ENCODE measurements around the gene SLC5A12.

SLC5A12 gene

DNA sequence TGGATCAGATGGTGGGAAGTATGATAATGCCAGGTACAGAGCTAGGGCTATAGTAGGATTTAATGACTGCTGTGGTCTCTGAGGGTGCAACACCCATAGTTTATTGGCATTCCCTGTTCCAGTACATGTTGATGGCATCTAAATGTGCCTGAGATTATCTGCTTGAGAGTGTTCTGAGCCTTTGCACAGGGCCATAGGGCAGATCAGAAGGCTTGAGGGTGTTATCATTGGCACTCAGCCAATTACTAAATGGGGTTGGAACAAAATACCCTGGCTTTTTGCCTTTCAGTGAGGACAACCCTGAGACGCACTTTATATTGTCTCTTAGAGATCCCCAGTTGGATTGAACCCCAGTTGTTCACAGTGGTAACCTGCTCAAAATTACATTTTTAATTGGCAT lies 6.7 kb downstream of the SLC5A12 start:
- in situ Hi-C loops (cut with MboI; ENCODE audit: low sequenced_read_pairs, unreplicated experiment) = no loop called here
- DNase-seq (ENCODE audit: low spot score) = no peak
- TF ChIP-seq, protein P1, sequence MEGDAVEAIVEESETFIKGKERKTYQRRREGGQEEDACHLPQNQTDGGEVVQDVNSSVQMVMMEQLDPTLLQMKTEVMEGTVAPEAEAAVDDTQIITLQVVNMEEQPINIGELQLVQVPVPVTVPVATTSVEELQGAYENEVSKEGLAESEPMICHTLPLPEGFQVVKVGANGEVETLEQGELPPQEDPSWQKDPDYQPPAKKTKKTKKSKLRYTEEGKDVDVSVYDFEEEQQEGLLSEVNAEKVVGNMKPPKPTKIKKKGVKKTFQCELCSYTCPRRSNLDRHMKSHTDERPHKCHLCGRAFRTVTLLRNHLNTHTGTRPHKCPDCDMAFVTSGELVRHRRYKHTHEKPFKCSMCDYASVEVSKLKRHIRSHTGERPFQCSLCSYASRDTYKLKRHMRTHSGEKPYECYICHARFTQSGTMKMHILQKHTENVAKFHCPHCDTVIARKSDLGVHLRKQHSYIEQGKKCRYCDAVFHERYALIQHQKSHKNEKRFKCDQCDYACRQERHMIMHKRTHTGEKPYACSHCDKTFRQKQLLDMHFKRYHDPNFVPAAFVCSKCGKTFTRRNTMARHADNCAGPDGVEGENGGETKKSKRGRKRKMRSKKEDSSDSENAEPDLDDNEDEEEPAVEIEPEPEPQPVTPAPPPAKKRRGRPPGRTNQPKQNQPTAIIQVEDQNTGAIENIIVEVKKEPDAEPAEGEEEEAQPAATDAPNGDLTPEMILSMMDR (IDR thresholded peaks at IDR 0.05; ENCODE audit: borderline replicate concordance, control extremely low read depth, extremely low read depth, insufficient read depth, missing control alignments) = no peak

DNA sequence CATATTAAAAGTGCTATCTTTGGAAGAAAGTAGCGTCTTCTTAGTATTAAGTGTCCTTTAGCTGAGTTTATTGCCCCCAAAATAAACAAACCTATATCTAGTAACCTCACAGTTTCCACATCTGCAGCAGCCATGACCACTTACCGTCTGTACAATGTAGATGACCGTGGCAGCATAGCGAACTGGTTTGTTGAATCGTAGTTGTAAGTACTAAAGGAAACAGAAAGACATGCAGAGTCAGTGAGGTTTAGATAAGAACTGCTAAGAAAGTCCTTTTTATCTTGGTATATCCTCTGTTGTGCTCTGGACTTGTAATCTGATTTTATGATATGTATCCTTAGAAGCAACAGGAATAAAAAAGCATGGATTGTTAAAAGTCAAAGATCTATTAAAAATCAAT lies 9.4 kb downstream of the SLC5A12 start:
- TF ChIP-seq, protein P1 (IDR thresholded peaks at IDR 0.05; ENCODE audit: borderline replicate concordance, control extremely low read depth, extremely low read depth, insufficient read depth, missing control alignments) = no peak
- DNase-seq (ENCODE audit: low spot score) = no peak
- in situ Hi-C loops (cut with MboI; ENCODE audit: low sequenced_read_pairs, unreplicated experiment) = no loop called here

DNA sequence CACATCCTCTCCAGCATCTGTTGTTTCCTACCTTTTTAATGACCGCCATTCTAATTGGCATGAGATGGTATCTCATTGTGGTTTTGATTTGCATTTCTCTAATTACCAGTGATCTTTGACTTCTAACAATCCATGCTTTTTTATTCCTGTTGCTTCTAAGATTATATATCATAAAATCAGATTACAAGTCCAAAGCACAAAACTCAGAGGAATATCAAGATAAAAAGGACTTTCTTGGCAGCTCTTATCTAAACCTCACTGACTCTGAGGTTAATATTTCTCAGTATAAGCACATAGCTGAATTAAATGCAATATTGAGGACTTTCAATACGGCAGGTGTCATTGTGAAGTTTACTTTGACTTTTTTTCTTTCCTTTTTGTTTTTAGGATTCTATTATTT lies 11.4 kb downstream of the SLC5A12 start:
- DNase-seq (ENCODE audit: low spot score) = no peak
- TF ChIP-seq, protein P1 (IDR thresholded peaks at IDR 0.05; ENCODE audit: borderline replicate concordance, control extremely low read depth, extremely low read depth, insufficient read depth, missing control alignments) = no peak
- in situ Hi-C loops (cut with MboI; ENCODE audit: low sequenced_read_pairs, unreplicated experiment) = no loop called here

DNA sequence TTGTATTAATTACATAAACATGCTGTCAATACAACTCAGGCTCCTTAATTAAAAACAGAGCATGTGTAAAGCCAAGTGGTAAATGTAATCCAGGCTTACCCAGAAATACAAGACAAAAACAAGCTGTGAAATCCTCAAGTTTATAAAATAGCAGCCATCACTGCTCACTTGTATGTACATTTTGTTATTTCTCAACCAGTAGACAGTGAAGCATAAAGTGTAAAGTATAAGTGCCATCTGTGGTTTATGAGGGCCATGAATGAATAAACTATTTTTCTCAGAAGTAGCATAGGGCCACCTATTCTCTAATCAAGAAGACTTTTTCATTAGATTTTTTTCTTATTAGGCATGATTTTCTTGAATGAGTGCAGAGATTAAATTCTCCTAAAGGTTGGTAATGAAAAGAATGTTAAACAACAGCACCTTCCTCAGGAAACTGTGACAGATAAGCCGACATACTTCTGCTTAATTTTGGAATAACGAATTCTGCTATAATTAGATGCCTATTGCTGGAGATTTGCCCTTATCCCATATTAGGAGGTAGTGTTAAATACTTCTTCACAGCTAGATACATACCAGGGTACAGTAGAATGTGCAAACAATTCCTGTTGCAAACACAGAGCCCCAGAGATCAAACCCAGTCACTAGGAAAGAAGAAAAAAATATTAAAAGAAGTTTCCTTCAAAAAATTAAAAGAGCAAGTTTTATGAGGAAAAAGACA lies 13.0 kb downstream of the SLC5A12 start:
- TF ChIP-seq, protein P1 (IDR thresholded peaks at IDR 0.05; ENCODE audit: borderline replicate concordance, control extremely low read depth, extremely low read depth, insufficient read depth, missing control alignments) = no peak
- in situ Hi-C loops (cut with MboI; ENCODE audit: low sequenced_read_pairs, unreplicated experiment) = no loop called here
- no peak for DNase-seq (ENCODE audit: low spot score)

DNA sequence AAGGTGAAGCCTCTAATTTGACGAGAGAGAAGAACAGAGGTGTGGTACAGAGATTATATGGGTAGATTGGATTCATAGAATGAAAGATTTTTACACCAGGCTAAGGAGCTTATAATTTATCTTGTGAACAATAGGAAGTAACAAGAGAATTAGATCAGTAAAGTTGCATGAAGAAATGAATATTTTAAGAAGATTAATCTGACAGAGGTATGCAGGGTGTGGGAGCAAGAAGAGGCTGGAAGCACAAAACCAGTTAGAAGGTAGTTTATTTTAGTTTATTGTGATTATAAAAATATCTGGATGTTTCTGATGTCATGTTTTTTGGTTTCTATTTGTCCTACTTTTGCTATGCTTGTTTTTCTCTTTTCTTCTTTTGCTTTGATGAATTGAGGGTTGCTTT lies 15.7 kb downstream of the SLC5A12 start:
- DNase-seq (ENCODE audit: low spot score) = no peak
- TF ChIP-seq, protein P1 (IDR thresholded peaks at IDR 0.05; ENCODE audit: borderline replicate concordance, control extremely low read depth, extremely low read depth, insufficient read depth, missing control alignments) = no peak
- in situ Hi-C loops (cut with MboI; ENCODE audit: low sequenced_read_pairs, unreplicated experiment) = no loop called here

DNA sequence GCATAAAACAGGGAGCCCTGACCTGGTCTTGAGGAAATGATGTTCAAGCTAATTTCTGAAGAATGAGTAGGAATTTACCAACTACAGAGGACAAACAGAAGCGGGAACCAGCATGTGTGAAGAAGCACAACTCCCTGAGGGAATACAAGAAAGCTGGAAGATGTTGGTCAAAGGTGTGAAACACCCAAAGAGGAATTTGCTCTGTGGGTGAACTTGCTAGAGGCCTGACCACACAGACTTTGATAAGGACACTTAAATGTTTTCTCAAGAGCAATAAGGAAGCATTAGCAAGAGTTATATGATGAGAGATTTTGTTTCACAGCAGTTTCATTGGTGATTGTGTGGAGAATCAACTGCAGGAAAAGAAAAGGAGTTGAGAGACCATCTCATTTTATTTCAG lies 17.6 kb downstream of the SLC5A12 start:
- in situ Hi-C loops (cut with MboI; ENCODE audit: low sequenced_read_pairs, unreplicated experiment) = no loop called here
- TF ChIP-seq, protein P1 (IDR thresholded peaks at IDR 0.05; ENCODE audit: borderline replicate concordance, control extremely low read depth, extremely low read depth, insufficient read depth, missing control alignments) = no peak
- no peak for DNase-seq (ENCODE audit: low spot score)

Measured in GM13976 (cell line).